K562 (cell line): Measurements from ENCODE around the gene BMP3. TPM values are rescaled to one million over a fixed set of nuclear protein-coding genes. Genes with fewer than 3 reads are reported as not detected.

Source experiments
- ATAC-seq: fragments of 200-7000 bp; cut with Tn5 transposase; 3 replicates; pipeline ENCODE4 v1.9.1; 2020; ENCODE audit warnings: moderate library complexity
- BruUV-seq: library from RNA; stranded (reverse); fragments of 400-500 nt; replicated peaks from 2 replicates; lab custom pipeline; 2021; lab: Mats Ljungman, UMichigan
- CTCF ChIA-PET: fragments of 300-600 bp; formaldehyde crosslinking; extraction: SDS; loops from one replicate; lab custom pipeline; 2021; ENCODE audit warnings: low intra/inter-chr PET ratio; lab: Yijun Ruan, JAX
- POLR2A ChIA-PET: fragments of 300-600, 350-650 bp; sonication (Branson Sonifier 250); formaldehyde crosslinking; extraction: SDS; loops from one replicate; lab custom pipeline; 2021; ENCODE audit warnings: antibody characterized with exemption, inconsistent platforms; lab: Yijun Ruan, JAX
- DNase-seq, 4 experiments: peaks; one replicate each; pipeline versions ENCODE4 v3.0.0 to v3.0.0-alpha.2; 2011 to 2018; ENCODE audit warnings: low spot score in 3 of 4, mixed read lengths in 3 of 4; ENCODE audit errors: extremely low read depth in 1 of 4
- FAIRE-seq: peaks from 2 replicates; lab custom pipeline; 2011; peaks lifted over from hg19 to GRCh38; lab: Jason Lieb, UNC
- H2AFZ ChIP-seq: 2 replicates; pipeline ENCODE4 v1.6.0; 2011; ENCODE audit warnings: low read depth, low read length, control low read depth, inconsistent platforms
- H3K27ac ChIP-seq: fragments of 200-600 bp; 3 replicates; pipeline ENCODE4 v1.8.0; 2011; ENCODE audit warnings: low read depth, mild to moderate bottlenecking, control low read depth, inconsistent platforms, low read length, moderate library complexity, mixed read lengths; ENCODE audit errors: extremely low read depth
- H3K27me3 ChIP-seq, 2 experiments: fragments of 300-600 bp in 1 of 2; 2 replicates in 1 of 2; 3 replicates in 1 of 2; pipeline versions ENCODE4 v1.6.0 to v1.8.0; 2011; ENCODE audit warnings: inconsistent platforms in 2 of 2, low read length in 2 of 2, mild to moderate bottlenecking in 1 of 2, mixed read lengths in 1 of 2, moderate library complexity in 1 of 2; ENCODE audit not compliant: control insufficient read depth in 2 of 2, insufficient read depth in 2 of 2
- H3K36me3 ChIP-seq: fragments of 300-600 bp; 3 replicates; pipeline ENCODE4 v1.8.0; 2011; ENCODE audit warnings: mild to moderate bottlenecking, low read length, inconsistent platforms; ENCODE audit not compliant: control insufficient read depth, insufficient read depth
- H3K4me1 ChIP-seq, 2 experiments: fragments of 200-600 bp in 1 of 2; replicated peaks in 1 of 2; 2 replicates in 1 of 2; 3 replicates in 1 of 2; pipeline versions ENCODE4 v1.5.1 to v1.8.0; 2011; ENCODE audit warnings: inconsistent platforms in 2 of 2, low read length in 2 of 2, mild to moderate bottlenecking in 1 of 2, mixed read lengths in 1 of 2, moderate library complexity in 1 of 2; ENCODE audit not compliant: control insufficient read depth in 2 of 2, insufficient read depth in 2 of 2
- H3K4me2 ChIP-seq: 2 replicates; pipeline ENCODE4 v1.6.1; 2011; ENCODE audit warnings: low read length, control low read depth, inconsistent platforms, mixed read lengths; ENCODE audit not compliant: insufficient read depth
- H3K4me3 ChIP-seq: fragments of 200-600 bp; sonication (generic), shearing (Covaris generic); 2 replicates; pipeline ENCODE4 v1.5.1; 2016; ENCODE audit warnings: control low read depth, inconsistent platforms
- H3K79me2 ChIP-seq: fragments of 200-600 bp; 3 replicates; pipeline ENCODE4 v1.8.0; 2011; ENCODE audit warnings: low read length, inconsistent platforms; ENCODE audit not compliant: control insufficient read depth, insufficient read depth
- H3K9ac ChIP-seq, 2 experiments: 2 replicates each; pipeline versions ENCODE4 v1.6.0 to v1.6.1; 2011; ENCODE audit warnings: low read depth in 2 of 2, low read length in 2 of 2, control low read depth in 1 of 2, inconsistent platforms in 1 of 2, mild to moderate bottlenecking in 1 of 2, mixed read lengths in 1 of 2; ENCODE audit not compliant: insufficient read depth in 1 of 2
- H3K9me1 ChIP-seq: one replicate; pipeline ENCODE4 v1.6.0; 2011; ENCODE audit warnings: inconsistent platforms, mild to moderate bottlenecking, low read length, moderate library complexity; ENCODE audit not compliant: control insufficient read depth, insufficient read depth
- H3K9me3 ChIP-seq: replicated peaks from 2 replicates; pipeline ENCODE4 v1.5.1; 2011; ENCODE audit warnings: low read depth, low read length, inconsistent platforms; ENCODE audit not compliant: control insufficient read depth, insufficient read depth
- H4K20me1 ChIP-seq: replicated peaks from 2 replicates; pipeline ENCODE4 v1.6.1; 2011; ENCODE audit warnings: low read length, inconsistent platforms, mixed read lengths; ENCODE audit not compliant: control insufficient read depth, insufficient read depth
- ARID2 ChIP-seq: fragments of 450-650 bp; IDR thresholded peaks from 2 replicates; pipeline ENCODE4 v1.6.1; 2017; ENCODE audit warnings: antibody characterized with exemption, mild to moderate bottlenecking
- CSDE1 ChIP-seq, 2 experiments: fragments of 450-650 bp; IDR thresholded peaks; 2 replicates each; pipeline ENCODE4 v1.6.1; 2016; ENCODE audit warnings: mild to moderate bottlenecking in 1 of 2
- ILF3 ChIP-seq: fragments of 450-650 bp; IDR thresholded peaks from 2 replicates; pipeline ENCODE4 v1.6.1; 2018; ENCODE audit warnings: antibody characterized with exemption, mild to moderate bottlenecking, moderate library complexity, borderline replicate concordance
- KLF16 ChIP-seq: IDR thresholded peaks from 2 replicates; pipeline ENCODE4 v1.6.1; 2016; ENCODE audit warnings: antibody characterized with exemption
- PYGO2 ChIP-seq: fragments of 450-650 bp; IDR thresholded peaks from 2 replicates; pipeline ENCODE4 v1.6.1; 2016; ENCODE audit warnings: mild to moderate bottlenecking, missing genetic modification characterization, moderate library complexity, missing compliant biosample characterization
- SMC3 ChIP-seq: conservative IDR thresholded peaks from 2 replicates; pipeline ENCODE4 v1.6.1; 2011; ENCODE audit warnings: low read depth, low read length, improper control_type of control experiment; ENCODE audit not compliant: insufficient read depth
- SNRNP70 ChIP-seq: fragments of 200-400 bp; formaldehyde crosslinking; optimal IDR thresholded peaks from 2 replicates; pipeline ENCODE3; 2017; ENCODE audit warnings: low read depth, low read length
- ZNF23 ChIP-seq: fragments of 250-450 bp; sonication (Bioruptor Pico); IDR thresholded peaks from 2 replicates; pipeline ENCODE4 v1.4.0; 2020; ENCODE audit warnings: mild to moderate bottlenecking
- ZNF316 ChIP-seq: fragments of 450-650 bp; IDR thresholded peaks from 2 replicates; pipeline ENCODE4 v1.6.1; 2016
- ZNF507 ChIP-seq: conservative IDR thresholded peaks from 2 replicates; pipeline ENCODE4 v1.6.1; 2017; ENCODE audit warnings: missing genetic modification characterization, missing compliant biosample characterization
- WGBS: fragments of 100-300 bp; shearing (Covaris generic); methylation state at CpG from one replicate; pipeline ENCODE4 v1.1.6; 2016; ENCODE audit warnings: low coverage, mixed read lengths; ENCODE audit not compliant: insufficient coverage; ENCODE audit errors: missing lambda C conversion rate; 5-methylcytosine and 5-hydroxymethylcytosine counted together
- in situ Hi-C: fragments of 300-500 bp; cut with MboI; formaldehyde crosslinking; loops from 4 replicates; pipeline ENCODE4 v1.15.0; 2018; ENCODE audit warnings: inconsistent platforms, mixed read lengths
- intact Hi-C: fragments of 100-400 bp; cut with micrococcal nuclease; formaldehyde crosslinking; loops from 2 replicates; pipeline ENCODE4 v1.14.2; 2022
- polyA plus RNA-seq, 8 experiments: library from polyadenylated mRNA; depleted of rRNA in 4 of 8; stranded (reverse) in 5 of 8; unstranded in 3 of 8; fragments of >200 nt; fragmentation: Nextera tagmentation in 2 of 8; fragmentation: Illumina TruSeq in 1 of 8; extraction: Ambion mirVana in 2 of 8; extraction: Trizol in 1 of 8; gene quantifications; 2 replicates each; pipeline versions ENCODE4 v1.2.1 to v1.2.3, GENCODE V29; 2011 to 2014; ENCODE audit warnings: inconsistent platforms in 1 of 8, missing spikeins in 1 of 8
- total RNA-seq, 7 experiments: library from RNA; depleted of rRNA in 6 of 7; stranded (reverse); fragments of >200 nt in 6 of 7; fragmentation: Illumina TruSeq in 2 of 7; extraction: Trizol in 2 of 7; gene quantifications; 2 replicates each; pipeline versions ENCODE4 v1.2.1 to v1.2.3, GENCODE V29; 2011 to 2021; ENCODE audit warnings: low replicate concordance in 1 of 7

The BMP3 gene
- total and polyA plus RNA-seq, 9 of the 15 experiments (the other 6 are each of a cell fraction or from before 2014, with no cell fraction given): 0.01 TPM; not detected in 8

- Histone ChIP-seq H3K4me3 (no peak overlapping the region), H3K9me1 (no peaks in the 10 kb centered on the region), H3K4me2 (no peak overlapping the region), H3K36me3 (no peaks in the 10 kb centered on the region), H3K27ac (no peak overlapping the region), H3K27me3 (no peaks in the 10 kb centered on the region), H3K9ac (no peak overlapping the region), H3K4me1 (no peaks in the 10 kb centered on the region), H3K9me3 (no peaks in the 10 kb centered on the region), H3K79me2 (no peaks in the 10 kb centered on the region), H4K20me1 (no peaks in the 10 kb centered on the region), H2AFZ (no peak overlapping the region)
- TF ChIP-seq SMC3 (no peak), ZNF316 (peak; percentile 55; the same call in 1 of the 2 replicates)
- no TSS peak for BruUV-seq
- intact Hi-C loops (no loop called here), in situ Hi-C loops (no loop called here)
- DNase-seq (no peak), ATAC-seq (no peak), FAIRE-seq (no peak)
- WGBS: 0% methylated on average over 3 of the region's 3 CpGs
- POLR2A ChIA-PET: no interaction called here
- CTCF ChIA-PET: no interaction called here
Measured at GRCh38 chr4:80999943-81000342, 30.6 kb upstream of the BMP3 start.

- Histone ChIP-seq H4K20me1 (no peaks in the 10 kb centered on the region), H3K4me3 (no peak overlapping the region), H3K9me3 (no peaks in the 10 kb centered on the region)
- CTCF ChIA-PET: no interaction called here
- no peak for ATAC-seq
- WGBS: 0% methylated on average over 2 of the region's 2 CpGs
- POLR2A ChIA-PET: no interaction called here
- no peak for TF ChIP-seq CSDE1 (IDR thresholded peaks at IDR 0.05)
- no peak for TF ChIP-seq KLF16
- TF ChIP-seq ILF3: no peak
- TF ChIP-seq PYGO2 (tag): no peak
- no peak for TF ChIP-seq ARID2
- no peak for TF ChIP-seq SNRNP70
- no peak for TF ChIP-seq ZNF23
- TF ChIP-seq ZNF507 (tag): no peak
- TF ChIP-seq, all 486 proteins: peak for 0
- Histone ChIP-seq H3K4me1 (no peaks in the 10 kb centered on the region), H3K27me3 (no peaks in the 10 kb centered on the region), H3K79me2 (no peaks in the 10 kb centered on the region), H3K9ac (no peak overlapping the region), H2AFZ (no peak overlapping the region), H3K9me1 (no peaks in the 10 kb centered on the region), H3K36me3 (no peaks in the 10 kb centered on the region), H3K4me2 (no peak overlapping the region), H3K27ac (no peak overlapping the region)
- no TSS peak for BruUV-seq
- DNase-seq (no peak), FAIRE-seq (no peak)
- intact Hi-C loops (no loop called here), in situ Hi-C loops (no loop called here)
Measured at GRCh38 chr4:81003597-81004111, 26.9 kb upstream of the BMP3 start.
